ENCODE data around the gene ANAPC16. TPM values are rescaled to one million over a fixed set of nuclear protein-coding genes. Genes with fewer than 3 reads are reported as not detected.
A peak's percentile ranks its signal among the peaks of the same experiment; 100 is the strongest.

ANAPC16 gene
- 26.3 and 35.3 TPM in 2 replicates for total RNA-seq (2012; rRNA removed)
- polyA plus RNA-seq (2012; rRNA removed): 17.4 and 25.2 TPM in 2 replicates
- 11.2 and 14.4 TPM in 2 replicates for polyA plus RNA-seq (2012; cell fraction: cytosol; rRNA removed)
- polyA plus RNA-seq (2012; cell fraction: nucleus; rRNA removed; ENCODE audit: low replicate concordance): 4.8 and 19.4 TPM in 2 replicates
- percentile 64 among the genes with signal in this experiment for Bru-seq, nascent RNA
- BruChase-seq, experiment 1, labeled RNA remaining after a 6-hour chase: percentile 89 among the genes with signal in this experiment
- BruChase-seq, experiment 2, labeled RNA remaining after a 2-hour chase: percentile 80 among the genes with signal in this experiment
- long read RNA-seq, transcript ANAPC16-205 (5 exons, 3,567 nt): minor isoform, 5 of 63 reads
- long read RNA-seq, transcript ANAPC16-201 (4 exons, 3,195 nt): major isoform, 20 of 63 reads
- long read RNA-seq, partial matches to known transcripts: 12 of 63 reads
- long read RNA-seq, other reads (novel, unspliced or antisense): 24 of 63 reads

DNA sequence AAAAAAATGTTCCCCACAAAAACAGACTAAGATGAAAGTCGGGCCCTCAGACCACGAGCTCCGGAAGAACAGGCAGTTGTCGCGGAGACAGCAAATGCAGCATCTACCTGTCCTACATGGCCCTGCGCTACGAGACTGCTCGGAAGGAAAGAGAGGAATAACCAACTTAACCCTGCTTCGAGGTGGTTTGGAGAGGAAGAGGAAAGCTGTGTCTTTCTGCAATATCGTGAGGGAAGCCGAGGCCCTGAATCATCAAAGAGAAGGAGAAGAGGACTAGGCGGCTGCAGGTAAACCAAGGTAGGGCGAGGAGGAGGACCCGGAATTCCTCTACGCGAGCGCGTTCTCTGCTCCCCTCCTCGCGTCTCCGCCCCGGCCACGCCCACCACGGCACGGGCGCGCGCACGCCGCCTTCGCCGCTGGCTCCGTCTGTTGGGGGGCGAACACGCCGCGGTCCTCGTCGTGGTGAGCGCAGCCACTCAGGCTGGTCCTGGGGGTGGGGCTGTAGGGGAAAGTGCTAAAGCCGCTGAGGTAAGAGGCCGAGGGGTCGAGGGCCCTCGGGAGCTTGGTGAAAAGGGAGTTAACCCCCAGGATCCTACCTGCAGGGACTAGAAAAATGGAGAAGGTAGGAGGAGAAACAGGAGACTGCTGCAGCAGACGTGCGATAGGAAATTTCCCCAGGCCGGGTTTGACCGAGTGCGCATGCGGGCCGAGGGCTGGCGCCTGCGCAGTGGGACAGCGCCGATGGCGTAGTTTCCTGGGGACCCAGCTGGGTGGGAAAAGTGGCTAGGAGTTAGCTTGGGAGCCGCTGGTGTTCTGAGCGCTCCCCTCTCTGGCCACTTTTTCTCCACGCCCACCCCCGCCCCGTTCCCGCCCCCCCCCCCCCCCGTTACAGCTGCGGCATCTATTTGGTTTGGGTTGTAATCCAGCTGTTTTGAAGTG is at the start of gene ANAPC16, which contains the start of gene ASCC1:
TSS of gene ANAPC16 (plus strand) at position 402 of the 939 bp plus-strand sequence. CDS start 7,903 bp downstream, outside the sequence.
TSS of gene ASCC1 (minus strand) at position 666 of the 939 bp plus-strand sequence. CDS start 2,978 bp downstream, outside the sequence.
- BruUV-seq (replicated peaks): no TSS peak
- Histone ChIP-seq H3K79me1 (ENCODE audit: low read depth in 1 of 2, low read length in 2 of 2) (peaks cover 22 to 40% of the 10 kb centered on the region in 2 experiments), H3K36me3 (ENCODE audit: control insufficient read depth, insufficient read depth, low read length) (peaks cover 2% of the 10 kb centered on the region; the same call in 1 of the 2 replicates), H2AK9ac (replicated peaks; ENCODE audit: low read depth, low read length, poor library complexity) (peak within 1 kb of the TSS; percentile 89), H3K9me1 (ENCODE audit: insufficient read depth, low read length) (peaks cover 5% of the 10 kb centered on the region; the same call in 1 of the 2 replicates), H3K18ac (ENCODE audit: low read depth, low read length) (peak within 1 kb of the TSS; percentile 72), H2AFZ (replicated peaks; ENCODE audit: low read length, poor library complexity) (peak within 1 kb of the TSS; percentile 94), H3K4me2 (ENCODE audit: low read depth, low read length) (peak within 1 kb of the TSS; percentile 99), H2BK15ac (ENCODE audit: low read depth, low read length) (peak within 1 kb of the TSS; percentile 48; the same call in 1 of the 3 replicates), H2AK5ac (ENCODE audit: low read depth, low read length) (peak within 1 kb of the TSS; percentile 77), H2BK20ac (ENCODE audit: low read depth, low read length) (no peak within 1 kb of the TSS; the same call in 1 of the 2 replicates), H3K4ac (ENCODE audit: low read depth, low read length) (peak within 1 kb of the TSS; percentile 96), H2BK5ac (ENCODE audit: low read depth, low read length, poor library complexity, severe bottlenecking) (peak within 1 kb of the TSS; percentile 90), H3K27me3 (ENCODE audit: control insufficient read depth, insufficient read depth, low read length) (no peaks in the 10 kb centered on the region), H4K5ac (ENCODE audit: low read depth, low read length) (peak within 1 kb of the TSS; percentile 93), H4K8ac (ENCODE audit: low read depth in 2 of 2, low read length in 2 of 2) (peak within 1 kb of the TSS; percentile 98 to 99), H3K14ac (replicated peaks; ENCODE audit: low read depth, low read length) (peak within 1 kb of the TSS; percentile 97), H3K23ac (ENCODE audit: low read depth, low read length) (peak within 1 kb of the TSS; percentile 98), H2BK120ac (ENCODE audit: low read depth, low read length) (peak within 1 kb of the TSS; percentile 70), H3K4me1 (ENCODE audit: control insufficient read depth, insufficient read depth, low read length) (peaks cover 4% of the 10 kb centered on the region; the same call in 1 of the 2 replicates), H3K4me3 (ENCODE audit: insufficient read depth, low read depth, low read length) (peak within 1 kb of the TSS; percentile 70), H3K27ac (ENCODE audit: insufficient read depth, low read length) (peak within 1 kb of the TSS; percentile 95), H4K91ac (ENCODE audit: insufficient read depth, low read depth, low read length) (peak within 1 kb of the TSS; percentile 91), H4K20me1 (ENCODE audit: insufficient read depth, low read length) (no peaks in the 10 kb centered on the region; the same call in 1 of the 2 replicates), H3K9me3 (ENCODE audit: control insufficient read depth, insufficient read depth, low read length) (no peaks in the 10 kb centered on the region), H3K9ac (ENCODE audit: low read depth, low read length) (peak within 1 kb of the TSS; percentile 96), H3K56ac (ENCODE audit: extremely low read depth, insufficient read depth, low read length) (peak within 1 kb of the TSS; percentile 97)
- 0% methylated on average over 12 of the region's 64 CpGs; no CpG with 5 or more reads in 1 of the 2 experiments for WGBS, 2 experiments (ENCODE audit: extremely low coverage in 2 of 2, insufficient read length in 1 of 2)
- CTCF ChIA-PET: interaction anchor here (0.7 to 1.9 kb wide), 5 partner anchors 57 to 319 kb away, joined by 3 to 5 read pairs (median 4); no protein-coding TSS in a partner anchor
- DNase-seq (peak; percentile 89), ATAC-seq (ENCODE audit: low read depth) (peak; percentile 99)
- peak; percentile 45; the same call in 1 of the 2 replicates for TF ChIP-seq BHLHE40 (IDR thresholded peaks at IDR 0.05; ENCODE audit: low read depth, low read length)
- TF ChIP-seq, protein P1, sequence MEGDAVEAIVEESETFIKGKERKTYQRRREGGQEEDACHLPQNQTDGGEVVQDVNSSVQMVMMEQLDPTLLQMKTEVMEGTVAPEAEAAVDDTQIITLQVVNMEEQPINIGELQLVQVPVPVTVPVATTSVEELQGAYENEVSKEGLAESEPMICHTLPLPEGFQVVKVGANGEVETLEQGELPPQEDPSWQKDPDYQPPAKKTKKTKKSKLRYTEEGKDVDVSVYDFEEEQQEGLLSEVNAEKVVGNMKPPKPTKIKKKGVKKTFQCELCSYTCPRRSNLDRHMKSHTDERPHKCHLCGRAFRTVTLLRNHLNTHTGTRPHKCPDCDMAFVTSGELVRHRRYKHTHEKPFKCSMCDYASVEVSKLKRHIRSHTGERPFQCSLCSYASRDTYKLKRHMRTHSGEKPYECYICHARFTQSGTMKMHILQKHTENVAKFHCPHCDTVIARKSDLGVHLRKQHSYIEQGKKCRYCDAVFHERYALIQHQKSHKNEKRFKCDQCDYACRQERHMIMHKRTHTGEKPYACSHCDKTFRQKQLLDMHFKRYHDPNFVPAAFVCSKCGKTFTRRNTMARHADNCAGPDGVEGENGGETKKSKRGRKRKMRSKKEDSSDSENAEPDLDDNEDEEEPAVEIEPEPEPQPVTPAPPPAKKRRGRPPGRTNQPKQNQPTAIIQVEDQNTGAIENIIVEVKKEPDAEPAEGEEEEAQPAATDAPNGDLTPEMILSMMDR (conservative IDR thresholded peaks at IDR 0.05; ENCODE audit: low read depth, low read length): 0 out of 2 replicates have a peak, but pooled peaks have one; percentile 2
- no peak for TF ChIP-seq RAD21 (IDR thresholded peaks at IDR 0.05; ENCODE audit: low read length)
- TF ChIP-seq MAZ (IDR thresholded peaks at IDR 0.05; ENCODE audit: borderline replicate concordance, low read depth, low read length): peak; percentile 77; the same call in 1 of the 2 replicates
- peak; percentile 80 for TF ChIP-seq POLR2A (IDR thresholded peaks at IDR 0.05; ENCODE audit: low read depth, low read length)
- TF ChIP-seq CHD1 (IDR thresholded peaks at IDR 0.05; ENCODE audit: low read depth, low read length): no peak
- TF ChIP-seq, protein P2, sequence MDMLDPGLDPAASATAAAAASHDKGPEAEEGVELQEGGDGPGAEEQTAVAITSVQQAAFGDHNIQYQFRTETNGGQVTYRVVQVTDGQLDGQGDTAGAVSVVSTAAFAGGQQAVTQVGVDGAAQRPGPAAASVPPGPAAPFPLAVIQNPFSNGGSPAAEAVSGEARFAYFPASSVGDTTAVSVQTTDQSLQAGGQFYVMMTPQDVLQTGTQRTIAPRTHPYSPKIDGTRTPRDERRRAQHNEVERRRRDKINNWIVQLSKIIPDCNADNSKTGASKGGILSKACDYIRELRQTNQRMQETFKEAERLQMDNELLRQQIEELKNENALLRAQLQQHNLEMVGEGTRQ (IDR thresholded peaks at IDR 0.05; ENCODE audit: low read depth, low read length): no peak
- no peak for TF ChIP-seq FOS (IDR thresholded peaks at IDR 0.05; ENCODE audit: low read depth, low read length)
- TF ChIP-seq MXI1 (IDR thresholded peaks at IDR 0.05; ENCODE audit: borderline replicate concordance, low read depth, low read length): peak; percentile 86; the same call in 1 of the 2 replicates
- no peak for TF ChIP-seq MAFK (IDR thresholded peaks at IDR 0.05; ENCODE audit: low read depth, low read length)
- no peak for TF ChIP-seq NFE2L2 (IDR thresholded peaks at IDR 0.05; ENCODE audit: low read depth, low read length)
- POLR2A ChIA-PET (ENCODE audit: unreplicated experiment): interaction anchor here (0.6 to 0.8 kb wide), 2 partner anchors 45 to 84 kb away, joined by 3 to 4 read pairs; no protein-coding TSS in a partner anchor
- dilution Hi-C loops (cut with HindIII; ENCODE audit: low sequenced_read_pairs, unreplicated experiment) (no loop called here), intact Hi-C loops (cut with micrococcal nuclease) (loop anchor here (5.0 kb wide), 1 partner anchor 84 kb away; no protein-coding TSS in a partner anchor), in situ Hi-C loops (cut with MboI; ENCODE audit: low sequenced_read_pairs) (no loop called here)
